Uterus (tissue), 4 donors: ENCODE data around the gene JARID2. TPM values are rescaled to one million over a fixed set of nuclear protein-coding genes. Genes with fewer than 3 reads are reported as not detected.
A peak's percentile ranks its signal among the peaks of the same experiment; 100 is the strongest.

ENCODE experiments used
- DNase-seq, 2 donors: peaks; one replicate each; pipeline ENCODE4 v3.0.0-alpha.2; 2019 to 2020
- H3K27ac ChIP-seq, 2 donors: fragments of 200-600 bp; sonication (generic); 1 replicate in 1 of 2; 2 replicates in 1 of 2; pipeline ENCODE4 v1.5.1; 2016 to 2018
- H3K27me3 ChIP-seq, 2 donors: fragments of 200-600 bp; sonication (generic); one replicate each; pipeline ENCODE4 v1.5.1; 2018 to 2019; ENCODE audit warnings: control low read depth in 1 of 2
- H3K36me3 ChIP-seq, 2 donors: fragments of 200-600 bp; sonication (generic); one replicate each; pipeline ENCODE4 v1.5.1; 2019; ENCODE audit warnings: control low read depth in 1 of 2
- H3K4me1 ChIP-seq, 2 donors: fragments of 200-600 bp; sonication (generic); one replicate each; pipeline ENCODE4 v1.5.1; 2018 to 2019; ENCODE audit warnings: control low read depth in 1 of 2
- H3K4me3 ChIP-seq, 2 donors: fragments of 200-600 bp; sonication (generic); 1 replicate in 1 of 2; 2 replicates in 1 of 2; pipeline ENCODE4 v1.5.1; 2018 to 2019; ENCODE audit warnings: mild to moderate bottlenecking in 1 of 2
- H3K9me3 ChIP-seq, 2 donors: fragments of 200-600 bp; sonication (generic); one replicate each; pipeline ENCODE4 v1.5.1; 2019; ENCODE audit warnings: control low read depth in 1 of 2
- CTCF ChIP-seq, 4 experiments: fragments of 200-600 bp in 2 of 4; fragments of 450-650 bp in 2 of 4; sonication (generic) in 2 of 4; IDR thresholded peaks; one replicate each; pipeline ENCODE4 v1.5.1; 2016 to 2019; ENCODE audit warnings: antibody characterized with exemption in 4 of 4, mild to moderate bottlenecking in 2 of 4, moderate library complexity in 1 of 4
- POLR2A ChIP-seq, 2 donors: fragments of 450-650 bp; IDR thresholded peaks; one replicate each; pipeline ENCODE4 v1.6.1; 2016; ENCODE audit warnings: antibody characterized with exemption in 2 of 2, mild to moderate bottlenecking in 1 of 2, moderate library complexity in 1 of 2
- intact Hi-C: fragments of 100-400 bp; cut with DNase I; formaldehyde crosslinking; loops from one replicate; pipeline ENCODE4 v1.15.1; 2023; ENCODE audit warnings: low total_unique reads
- total RNA-seq, 4 donors: library from RNA; depleted of rRNA in 3 of 4; stranded (reverse); fragments of >200 nt in 3 of 4; gene quantifications; one replicate each; pipeline versions ENCODE4 v1.1.0 to v1.2.4, GENCODE V29; 2014 to 2023
- donor health status: DM: yes; HTN: yes; CAD: no.

Gene JARID2
- total RNA-seq, 4 donors from 2014 or later, result 2.6 to 15.8 (median 8.0) TPM

GRCh38 chr6:15242937-15243614 lies 2.8 kb upstream of the JARID2 start:
- Histone ChIP-seq H3K27ac (no peak overlapping the region), H3K36me3 (no peaks in the 10 kb centered on the region), H3K4me3 (no peak overlapping the region), H3K9me3 (no peaks in the 10 kb centered on the region), H3K27me3 (no peaks in the 10 kb centered on the region), H3K4me1 (no peaks in the 10 kb centered on the region)
- intact Hi-C loops, result no loop called here
- no peak for DNase-seq
- no peak for TF ChIP-seq POLR2A (IDR thresholded peaks at IDR 0.05)
- TF ChIP-seq CTCF (IDR thresholded peaks at IDR 0.05), result no peak

- no peaks in the 10 kb centered on the region for H3K4me1 ChIP-seq
- H3K27me3 ChIP-seq, result no peaks in the 10 kb centered on the region
- peak overlapping the region; percentile 92 to 93 for H3K27ac ChIP-seq
- peak overlapping the region; percentile 78 to 87 for H3K4me3 ChIP-seq
- TF ChIP-seq POLR2A (IDR thresholded peaks at IDR 0.05) (no peak), CTCF (IDR thresholded peaks at IDR 0.05) (no peak)
- intact Hi-C loops, result no loop called here
- DNase-seq, result peak in 1 of 2 donors; percentile 18
- H3K9me3 ChIP-seq, result no peaks in the 10 kb centered on the region
- H3K36me3 ChIP-seq, result no peaks in the 10 kb centered on the region
Measured at GRCh38 chr6:15243910-15244619, 1.8 kb upstream of the JARID2 start.

- intact Hi-C loops, result no loop called here
- H3K27ac ChIP-seq, result peak overlapping the region; percentile 92 to 93
- peak; percentile 82 to 83 for DNase-seq
- TF ChIP-seq POLR2A (IDR thresholded peaks at IDR 0.05) (no peak), CTCF (IDR thresholded peaks at IDR 0.05) (no peak)
- no peaks in the 10 kb centered on the region for H3K4me1 ChIP-seq
- no peaks in the 10 kb centered on the region for H3K27me3 ChIP-seq
- H3K36me3 ChIP-seq, result no peaks in the 10 kb centered on the region
- H3K9me3 ChIP-seq, result no peaks in the 10 kb centered on the region
- H3K4me3 ChIP-seq, result peak overlapping the region; percentile 78 to 87
Measured at GRCh38 chr6:15244620-15245360, 1.1 kb upstream of the JARID2 start.

- DNase-seq, result no peak
- Histone ChIP-seq H3K4me3 (peak overlapping the region; percentile 78 to 87), H3K4me1 (no peaks in the 10 kb centered on the region), H3K27ac (peak overlapping the region; percentile 92 to 93), H3K9me3 (no peaks in the 10 kb centered on the region), H3K27me3 (no peaks in the 10 kb centered on the region), H3K36me3 (no peaks in the 10 kb centered on the region)
- intact Hi-C loops, result no loop called here
- TF ChIP-seq CTCF (IDR thresholded peaks at IDR 0.05) (no peak), POLR2A (IDR thresholded peaks at IDR 0.05) (no peak)
Measured at GRCh38 chr6:15246217-15246665, 372 bp downstream of the JARID2 start.
